ENCODE results near the gene SYNE1. TPM values are rescaled to one million over a fixed set of nuclear protein-coding genes. Genes with fewer than 3 reads are reported as not detected.

Gene SYNE1
- total RNA-seq, 1 experiment from 2014 or later = 3.0 TPM

DNA sequence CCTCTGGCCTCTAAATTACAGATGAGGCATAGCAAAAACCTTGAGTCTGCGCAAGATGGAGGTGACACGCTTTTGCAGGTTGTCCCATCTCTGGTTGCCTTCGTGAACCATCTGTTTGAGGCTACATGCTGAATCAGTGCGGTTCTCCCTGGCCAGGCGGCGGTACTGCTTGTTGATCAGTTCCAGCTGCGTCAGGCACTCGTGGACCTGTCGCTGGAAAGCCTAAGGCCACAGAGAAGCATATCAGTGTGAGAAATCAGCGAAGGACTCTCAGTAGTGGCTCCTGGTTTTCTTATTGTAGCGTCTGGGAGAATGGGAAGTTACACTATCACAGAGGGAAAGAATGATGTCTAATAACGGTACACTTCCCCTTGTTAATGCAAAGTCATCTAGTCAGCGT, 485.2 kb downstream of the SYNE1 start:
- Mint-ChIP-seq H3K9me3 (no peaks in the 10 kb centered on the region), H3K27me3 (ENCODE audit: low read depth) (no peaks in the 10 kb centered on the region), H3K27ac (peak overlapping the region in 1 of 3 experiments; percentile 49; a peak in 1 of 7 replicates), H3K4me3 (no peak overlapping the region), H3K36me3 (ENCODE audit: insufficient read depth in 1 of 3, low read depth in 3 of 3) (no peaks in the 10 kb centered on the region), H3K4me1 (peaks cover 0 to 3% of the 10 kb centered on the region in 2 experiments; a peak in 2 of 4 replicates)
- Histone ChIP-seq H3K4me2 (ENCODE audit: insufficient read depth, insufficient read length, low read length) (no peak overlapping the region), H2BK12ac (ENCODE audit: insufficient read length, low read depth, low read length) (no peak overlapping the region), H2BK15ac (ENCODE audit: low read depth, low read length) (no peak overlapping the region; the same call in 1 of the 2 replicates), H3K56ac (ENCODE audit: insufficient read length, low read depth, low read length) (no peak overlapping the region), H3K27ac (ENCODE audit: insufficient read length, low read depth, low read length) (no peak overlapping the region), H3K4me1 (ENCODE audit: insufficient read depth, low read length) (no peaks in the 10 kb centered on the region), H3K4ac (ENCODE audit: low read depth, low read length) (no peak overlapping the region), H3K14ac (ENCODE audit: insufficient read depth, low read length) (no peak overlapping the region), H4K20me1 (ENCODE audit: control insufficient read depth, insufficient read depth, insufficient read length) (no peaks in the 10 kb centered on the region), H4K91ac (ENCODE audit: insufficient read length, low read depth, low read length) (no peak overlapping the region), H3K18ac (ENCODE audit: insufficient read length, low read depth, low read length) (no peak overlapping the region), H3T11ph (ENCODE audit: low read length) (no peak overlapping the region), H4K8ac (replicated peaks; ENCODE audit: insufficient read length, low read depth, low read length) (no peak overlapping the region), H2BK20ac (ENCODE audit: low read depth, low read length, poor library complexity, severe bottlenecking) (no peak overlapping the region), H4K5ac (ENCODE audit: insufficient read length, low read depth, low read length) (no peak overlapping the region), H2BK120ac (ENCODE audit: low read depth, low read length, poor library complexity, severe bottlenecking) (no peak overlapping the region), H3K9ac (ENCODE audit: extremely low read depth, insufficient read length, low read length) (no peak overlapping the region), H2AK5ac (ENCODE audit: insufficient read length, low read length) (no peak overlapping the region), H3K23ac (ENCODE audit: insufficient read length, low read depth, low read length) (no peak overlapping the region), H3K79me2 (ENCODE audit: insufficient read depth, low read length) (no peaks in the 10 kb centered on the region), H3K79me1 (ENCODE audit: insufficient read depth, low read depth, low read length, poor library complexity, severe bottlenecking) (no peaks in the 10 kb centered on the region), H2AFZ (ENCODE audit: low read length) (no peak overlapping the region), H3K9me3 (ENCODE audit: control insufficient read depth, low read depth, low read length) (no peaks in the 10 kb centered on the region), H3K23me2 (ENCODE audit: insufficient read length, low read depth, low read length, poor library complexity, severe bottlenecking) (no peaks in the 10 kb centered on the region), H3K27me3 (ENCODE audit: insufficient read depth, low read length) (no peaks in the 10 kb centered on the region), H2BK5ac (ENCODE audit: insufficient read length, low read length) (no peak overlapping the region)
- TF ChIP-seq, protein P1, sequence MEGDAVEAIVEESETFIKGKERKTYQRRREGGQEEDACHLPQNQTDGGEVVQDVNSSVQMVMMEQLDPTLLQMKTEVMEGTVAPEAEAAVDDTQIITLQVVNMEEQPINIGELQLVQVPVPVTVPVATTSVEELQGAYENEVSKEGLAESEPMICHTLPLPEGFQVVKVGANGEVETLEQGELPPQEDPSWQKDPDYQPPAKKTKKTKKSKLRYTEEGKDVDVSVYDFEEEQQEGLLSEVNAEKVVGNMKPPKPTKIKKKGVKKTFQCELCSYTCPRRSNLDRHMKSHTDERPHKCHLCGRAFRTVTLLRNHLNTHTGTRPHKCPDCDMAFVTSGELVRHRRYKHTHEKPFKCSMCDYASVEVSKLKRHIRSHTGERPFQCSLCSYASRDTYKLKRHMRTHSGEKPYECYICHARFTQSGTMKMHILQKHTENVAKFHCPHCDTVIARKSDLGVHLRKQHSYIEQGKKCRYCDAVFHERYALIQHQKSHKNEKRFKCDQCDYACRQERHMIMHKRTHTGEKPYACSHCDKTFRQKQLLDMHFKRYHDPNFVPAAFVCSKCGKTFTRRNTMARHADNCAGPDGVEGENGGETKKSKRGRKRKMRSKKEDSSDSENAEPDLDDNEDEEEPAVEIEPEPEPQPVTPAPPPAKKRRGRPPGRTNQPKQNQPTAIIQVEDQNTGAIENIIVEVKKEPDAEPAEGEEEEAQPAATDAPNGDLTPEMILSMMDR (conservative IDR thresholded peaks at IDR 0.05) = no peak
- no CpG with 5 or more reads among the region's 13 CpGs for WGBS (ENCODE audit: extremely low coverage, insufficient read length, low lambda C conversion rate)
- DNase-seq = no peak
